HT1080 (cell line): ENCODE data around the gene VAPA. TPM values are rescaled to one million over a fixed set of nuclear protein-coding genes. Genes with fewer than 3 reads are reported as not detected.

ENCODE experiments used
- DNase-seq: peaks from one replicate; pipeline ENCODE4 v3.0.0-alpha.2; 2015; ENCODE audit warnings: low read depth
- small RNA-seq: library from RNA; depleted of rRNA; stranded (forward); fragments of <200 nt; gene quantifications from one replicate; pipeline ENCODE3, GENCODE V24; 2014
- total RNA-seq: library from RNA; depleted of rRNA; stranded (reverse); fragments of >200 nt; shearing (Covaris generic); gene quantifications from 2 replicates; pipeline ENCODE4 v1.2.3, GENCODE V29; 2014; rRNA removed

Gene VAPA
- total RNA-seq, 1 experiment from 2014 or later, result 347 TPM

GRCh38 chr18:9997711-9998110 lies 83.9 kb downstream of the VAPA start:
- DNase-seq, result no peak

GRCh38 chr18:9998330-9998729 lies 84.5 kb downstream of the VAPA start:
- no peak for DNase-seq

- DNase-seq, result no peak
These were observed 88.5 kb downstream of the VAPA start for GRCh38 chr18:10002280-10002679.

GRCh38 chr18:10003281-10003680 lies 89.5 kb downstream of the VAPA start:
- no peak for DNase-seq

GRCh38 chr18:10003866-10004265 lies 90.0 kb downstream of the VAPA start:
- no peak for DNase-seq

GRCh38 chr18:10006311-10006893 lies 92.6 kb downstream of the VAPA start:
- DNase-seq, result peak; percentile 18

GRCh38 chr18:10008006-10008647 lies 94.3 kb downstream of the VAPA start:
- DNase-seq, result no peak

Small RNAs within 50 kb of the gene (small RNA-seq; reads per million reads assigned to genes)
- gene RNA5SP450, result 0.09 reads per million

Other genes starting within 250 kb of the VAPA start
- gene RAB31, start 205.7 kb upstream of the VAPA start, total RNA-seq, result 48.0 and 82.2 TPM in 2 replicates
- 0.11 TPM in 1 of 2 replicates, not detected in the other for gene TXNDC2, start 28.0 kb upstream of the VAPA start, total RNA-seq